Esophagus squamous epithelium (tissue), 5 donors: ENCODE data around the gene CPM. TPM values are rescaled to one million over a fixed set of nuclear protein-coding genes. Genes with fewer than 3 reads are reported as not detected.

ENCODE experiments used
- DNase-seq: peaks from one replicate; lab custom pipeline; 2025; lab: John Stamatoyannopoulos, UW
- H3K27ac ChIP-seq, 4 donors: fragments of 200-600 bp; sonication (generic); one replicate each; pipeline ENCODE4 v1.5.1; 2016 to 2019; ENCODE audit warnings: mild to moderate bottlenecking in 1 of 4
- H3K27me3 ChIP-seq, 4 donors: fragments of 200-600 bp; sonication (generic); 1 replicate in 3 of 4; 2 replicates in 1 of 4; pipeline versions ENCODE4 v1.5.1 to v1.6.0; 2017 to 2021; ENCODE audit warnings: antibody characterized with exemption in 1 of 4
- H3K36me3 ChIP-seq, 3 donors: fragments of 200-600 bp; sonication (generic); one replicate each; pipeline ENCODE4 v1.5.1; 2016 to 2019
- H3K4me1 ChIP-seq, 3 donors: fragments of 200-600 bp; sonication (generic); one replicate each; pipeline ENCODE4 v1.5.1; 2017 to 2019
- H3K4me3 ChIP-seq, 4 donors: fragments of 200-600 bp; sonication (generic); 1 replicate in 3 of 4; 2 replicates in 1 of 4; pipeline ENCODE4 v1.5.1; 2016 to 2019; ENCODE audit warnings: mild to moderate bottlenecking in 2 of 4, moderate library complexity in 1 of 4
- H3K9me3 ChIP-seq, 3 donors: fragments of 200-600 bp; sonication (generic); one replicate each; pipeline ENCODE4 v1.5.1; 2016 to 2019
- CTCF ChIP-seq, 6 experiments: fragments of 450-650 bp in 4 of 6; fragments of 200-600 bp in 2 of 6; sonication (generic) in 2 of 6; IDR thresholded peaks; one replicate each; pipeline ENCODE4 v1.5.1; 2016 to 2019; ENCODE audit warnings: antibody characterized with exemption in 6 of 6, mild to moderate bottlenecking in 4 of 6, moderate library complexity in 4 of 6
- POLR2A ChIP-seq, 4 donors: fragments of 450-650 bp; IDR thresholded peaks; one replicate each; pipeline ENCODE4 v1.6.1; 2017; ENCODE audit warnings: antibody characterized with exemption in 4 of 4, mild to moderate bottlenecking in 4 of 4, moderate library complexity in 3 of 4
- WGBS, 2 donors: methylation state at CpG; one replicate each; pipeline ENCODE4 v1.1.5; 2018; 5-methylcytosine and 5-hydroxymethylcytosine counted together
- intact Hi-C: fragments of 100-400 bp; cut with DNase I; formaldehyde crosslinking; loops from one replicate; pipeline ENCODE4 v1.15.0; 2022
- total RNA-seq, 4 donors: library from RNA; depleted of rRNA; stranded (reverse); fragments of >200 nt; gene quantifications; one replicate each; pipeline ENCODE4 v1.1.0, GENCODE V29; 2016
- donor health status: DM: yes; HTN: yes; CAD: no.

Gene CPM
- total RNA-seq, 4 donors from 2014 or later: 10.9 to 35.5 (median 20.6) TPM

GRCh38 chr12:68854078-68854468 lies 78.9 kb downstream of the CPM start:
- no peak for TF ChIP-seq POLR2A (IDR thresholded peaks at IDR 0.05)
- TF ChIP-seq CTCF (IDR thresholded peaks at IDR 0.05): no peak
- DNase-seq: no peak
- Histone ChIP-seq H3K27me3 (no peaks in the 10 kb centered on the region), H3K36me3 (no peaks in the 10 kb centered on the region), H3K4me3 (no peak overlapping the region), H3K27ac (no peak overlapping the region), H3K9me3 (no peaks in the 10 kb centered on the region), H3K4me1 (no peaks in the 10 kb centered on the region)
- intact Hi-C loops: loop anchor here (10.0 kb wide), 1 partner anchor 221 kb away; no protein-coding TSS in a partner anchor
- WGBS, 2 donors: 64 to 88% methylated on average over 2 of the region's 2 CpGs

GRCh38 chr12:68853396-68854077 lies 79.4 kb downstream of the CPM start:
- Histone ChIP-seq H3K27me3 (no peaks in the 10 kb centered on the region), H3K36me3 (no peaks in the 10 kb centered on the region), H3K9me3 (no peaks in the 10 kb centered on the region), H3K4me1 (no peaks in the 10 kb centered on the region), H3K27ac (no peak overlapping the region), H3K4me3 (no peak overlapping the region)
- DNase-seq: no peak
- TF ChIP-seq CTCF (IDR thresholded peaks at IDR 0.05): no peak
- TF ChIP-seq POLR2A (IDR thresholded peaks at IDR 0.05): no peak
- 83 to 84% methylated on average over 3 of the region's 3 CpGs for WGBS, 2 donors
- intact Hi-C loops: loop anchor here (10.0 kb wide), 1 partner anchor 221 kb away; no protein-coding TSS in a partner anchor

- no peak overlapping the region for H3K4me3 ChIP-seq
- DNase-seq: no peak
- H3K4me1 ChIP-seq: no peaks in the 10 kb centered on the region
- no peak overlapping the region for H3K27ac ChIP-seq
- 82 to 85% methylated on average over 2 of the region's 2 CpGs for whole genome bisulfite sequencing, 2 donors
- no peaks in the 10 kb centered on the region for H3K36me3 ChIP-seq
- intact Hi-C loops: loop anchor here (10.0 kb wide), 1 partner anchor 223 kb away; no protein-coding TSS in a partner anchor
- no peaks in the 10 kb centered on the region for H3K27me3 ChIP-seq
- TF ChIP-seq CTCF (IDR thresholded peaks at IDR 0.05) (no peak), POLR2A (IDR thresholded peaks at IDR 0.05) (no peak)
- H3K9me3 ChIP-seq: no peaks in the 10 kb centered on the region
Observed at GRCh38 chr12:68851592-68852306, 81.2 kb downstream of the CPM start.

GRCh38 chr12:68850390-68850789 lies 82.6 kb downstream of the CPM start:
- no peaks in the 10 kb centered on the region for H3K27me3 ChIP-seq
- H3K4me3 ChIP-seq: no peak overlapping the region
- WGBS, 2 donors: 61 to 65% methylated on average over 4 of the region's 4 CpGs
- intact Hi-C loops: loop anchor here (10.0 kb wide), 1 partner anchor 224 kb away; no protein-coding TSS in a partner anchor
- DNase-seq: no peak
- H3K36me3 ChIP-seq: peaks cover 0 to 11% (median 0%) of the 10 kb centered on the region in 3 donors
- no peak overlapping the region for H3K27ac ChIP-seq
- H3K9me3 ChIP-seq: no peaks in the 10 kb centered on the region
- H3K4me1 ChIP-seq: no peaks in the 10 kb centered on the region
- TF ChIP-seq POLR2A (IDR thresholded peaks at IDR 0.05): no peak
- TF ChIP-seq CTCF (IDR thresholded peaks at IDR 0.05): no peak

GRCh38 chr12:68846811-68847210 lies 86.2 kb downstream of the CPM start:
- 71 to 77% methylated on average over 3 of the region's 3 CpGs for WGBS, 2 donors
- intact Hi-C loops: no loop called here
- no peak for TF ChIP-seq CTCF (IDR thresholded peaks at IDR 0.05)
- no peak for TF ChIP-seq POLR2A (IDR thresholded peaks at IDR 0.05)
- Histone ChIP-seq H3K9me3 (no peaks in the 10 kb centered on the region), H3K4me1 (no peaks in the 10 kb centered on the region), H3K36me3 (peaks cover 0 to 45% (median 4%) of the 10 kb centered on the region in 3 donors), H3K4me3 (no peak overlapping the region), H3K27ac (no peak overlapping the region), H3K27me3 (no peaks in the 10 kb centered on the region)
- no peak for DNase-seq
